CD4-positive, alpha-beta T cell treated with Interleukin-15 for 1 hour (primary cell): ENCODE results near the gene C17orf100.
A peak's percentile ranks its signal among the peaks of the same experiment; 100 is the strongest.

Experiments
- DNase-seq: peaks from one replicate; pipeline ENCODE4 v3.0.0-alpha.2; 2020

Gene C17orf100

DNA sequence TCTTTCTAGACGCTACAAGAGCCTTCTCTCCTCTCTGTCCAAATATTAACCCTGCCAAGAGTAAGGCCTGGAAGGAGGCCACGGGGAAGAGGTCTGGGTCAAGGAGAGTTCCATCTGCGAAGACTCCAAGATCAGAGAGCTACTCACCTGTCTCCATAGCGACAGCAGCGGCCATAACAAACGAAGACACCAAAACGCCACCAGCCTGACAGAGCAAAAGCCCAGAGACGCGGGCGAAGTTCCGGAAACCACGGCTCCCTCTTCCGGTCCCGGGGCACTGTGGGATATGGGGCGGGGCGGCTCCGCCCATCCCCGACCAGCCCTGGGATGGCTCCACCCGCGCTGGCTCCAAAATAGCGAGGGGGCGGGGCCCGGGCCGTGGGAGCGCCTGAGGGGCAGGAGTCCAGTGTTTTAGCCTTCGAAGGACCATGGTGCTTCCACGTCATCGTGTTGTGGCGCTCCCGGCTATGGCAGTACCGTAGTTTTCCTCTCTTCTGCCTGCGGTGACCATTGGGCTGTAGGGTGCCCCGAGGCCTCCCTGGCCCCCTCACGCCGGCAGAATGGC, at the start of gene C17orf100, which contains the start of gene MED31:
Gene C17orf100, plus strand, starts transcription at position 409 of the 565 bp plus-strand sequence. Its CDS starts 152 bp downstream, at position 561.
Gene MED31, minus strand, starts transcription at position 252 of the 565 bp plus-strand sequence. Its CDS starts 77 bp downstream, at position 175.
- peak; percentile 97 for DNase-seq

- DNase-seq: no peak
Measured at GRCh38 chr17:6602141-6602540, 49.4 kb upstream of the C17orf100 start.

GRCh38 chr17:6603744-6604325, 47.7 kb upstream of the C17orf100 start:
- DNase-seq: no peak

DNA sequence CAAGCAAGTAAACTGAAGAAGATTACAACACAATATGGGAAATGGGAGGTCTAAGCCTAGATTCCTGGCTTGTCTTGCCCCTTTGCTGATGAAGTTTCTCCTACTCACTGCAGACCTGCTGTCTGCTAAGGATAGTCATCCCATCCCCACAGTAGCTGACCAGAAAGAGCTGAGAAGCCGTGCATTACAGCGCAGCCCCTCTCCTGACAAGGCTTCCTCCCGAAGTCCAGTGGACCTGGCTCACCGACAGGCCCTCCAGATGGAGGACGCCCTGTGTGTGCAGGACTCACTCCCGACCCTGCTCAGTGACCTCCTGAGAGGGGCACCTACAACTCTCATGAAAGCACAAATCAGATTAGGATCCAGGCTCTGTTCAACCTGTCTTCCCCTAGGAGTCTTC, 46.4 kb upstream of the C17orf100 start:
- no peak for DNase-seq

DNA sequence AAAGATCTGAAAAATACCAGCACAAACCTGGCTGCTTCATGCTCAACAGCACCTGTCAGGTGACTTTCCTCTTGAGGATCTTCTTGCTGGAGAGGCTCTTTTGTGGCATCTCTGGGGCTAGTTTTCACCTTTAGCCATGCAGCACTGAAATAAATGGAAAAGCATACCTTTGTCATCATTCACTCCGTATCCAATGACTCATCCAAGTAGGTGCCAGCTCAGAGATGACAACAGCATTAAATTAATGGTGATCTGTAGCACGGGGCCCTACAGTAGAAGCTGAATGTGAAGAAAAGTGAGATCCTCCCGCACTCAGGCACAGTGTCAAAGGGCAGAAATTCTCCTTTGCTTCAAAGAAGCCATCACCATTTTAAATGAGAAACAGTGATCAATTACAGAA, 43.2 kb upstream of the C17orf100 start:
- no peak for DNase-seq

- no peak for DNase-seq
Measured at GRCh38 chr17:6610011-6610410, 41.6 kb upstream of the C17orf100 start.

GRCh38 chr17:6611231-6611630, 40.3 kb upstream of the C17orf100 start:
- DNase-seq: no peak

- no peak for DNase-seq
Measured at GRCh38 chr17:6623941-6624340, 27.6 kb upstream of the C17orf100 start.

DNA sequence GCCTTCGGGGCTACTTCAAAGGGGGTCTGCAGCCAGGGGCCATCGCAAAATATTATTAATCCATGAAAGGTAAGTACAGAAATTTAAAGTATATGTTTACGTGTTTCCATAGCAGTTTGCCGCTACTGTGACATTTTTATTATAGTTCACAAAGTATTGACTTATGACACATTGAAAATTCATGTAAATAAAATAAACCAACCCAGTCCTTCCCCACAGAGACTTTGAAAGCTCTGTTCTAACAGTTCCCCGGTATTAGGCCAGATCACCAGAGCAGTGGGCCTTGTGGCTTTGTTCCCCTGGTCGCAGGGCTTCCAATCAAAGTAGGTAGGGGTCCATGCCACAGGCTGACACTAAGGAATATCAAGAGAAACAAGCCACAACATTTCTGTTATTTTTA, 24.9 kb upstream of the C17orf100 start:
- no peak for DNase-seq

DNA sequence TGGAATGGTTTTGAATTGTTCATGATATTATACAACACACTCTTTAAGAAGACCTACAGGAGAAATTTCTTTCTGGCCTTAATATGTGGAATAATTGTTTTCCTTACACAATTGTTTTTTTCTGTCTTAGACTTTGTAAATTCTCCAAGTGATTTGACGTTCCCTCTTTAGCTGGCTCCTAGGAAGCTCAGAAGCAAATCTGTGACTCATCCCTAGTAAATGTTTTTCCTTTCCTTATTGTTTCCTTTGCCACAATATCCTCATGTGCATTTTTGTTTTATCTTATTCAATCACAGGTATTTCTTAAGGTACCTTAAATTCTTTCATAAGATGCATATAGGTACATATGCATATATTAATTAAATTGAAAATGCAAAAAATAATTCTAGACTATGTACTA, 24.5 kb upstream of the C17orf100 start:
- no peak for DNase-seq

DNA sequence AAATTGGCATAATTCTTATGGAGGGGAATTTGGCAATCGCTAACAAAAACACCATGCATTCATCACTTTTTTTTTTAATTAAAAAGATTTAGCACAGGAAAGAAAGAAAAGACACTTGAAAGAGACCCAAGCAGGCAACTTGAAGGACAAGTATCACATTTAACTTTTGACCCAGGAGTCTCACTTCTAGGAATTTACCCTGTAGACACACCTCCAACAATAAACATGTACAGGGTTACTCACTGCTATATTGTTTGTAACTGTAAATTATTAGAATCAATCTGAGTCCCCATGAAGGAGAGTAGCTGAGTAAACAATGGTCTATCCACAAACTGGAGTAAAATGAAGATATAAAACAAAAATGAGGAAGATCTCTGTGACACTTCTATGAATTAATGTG, 21.2 kb upstream of the C17orf100 start:
- DNase-seq: no peak

DNA sequence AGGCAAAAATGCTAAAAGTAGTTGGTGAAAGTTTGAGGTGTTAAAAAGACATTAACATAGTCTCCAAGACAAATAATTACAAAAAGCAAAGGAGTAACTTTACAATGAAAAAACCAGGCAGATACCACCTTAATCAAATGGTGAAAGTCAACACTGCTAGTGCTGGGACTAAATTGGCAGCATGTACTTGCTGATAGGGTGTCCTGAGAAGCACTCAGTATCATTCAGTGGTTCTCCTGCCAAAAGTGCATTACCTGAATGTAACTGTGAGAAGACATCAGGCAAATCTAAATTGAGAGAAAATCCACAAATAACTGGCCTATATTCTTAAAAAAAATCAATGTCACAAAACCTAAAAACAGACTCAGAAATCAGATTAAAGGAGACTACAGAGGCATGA, 19.0 kb upstream of the C17orf100 start:
- DNase-seq: no peak

GRCh38 chr17:6633263-6633662, 18.3 kb upstream of the C17orf100 start:
- DNase-seq: no peak

DNA sequence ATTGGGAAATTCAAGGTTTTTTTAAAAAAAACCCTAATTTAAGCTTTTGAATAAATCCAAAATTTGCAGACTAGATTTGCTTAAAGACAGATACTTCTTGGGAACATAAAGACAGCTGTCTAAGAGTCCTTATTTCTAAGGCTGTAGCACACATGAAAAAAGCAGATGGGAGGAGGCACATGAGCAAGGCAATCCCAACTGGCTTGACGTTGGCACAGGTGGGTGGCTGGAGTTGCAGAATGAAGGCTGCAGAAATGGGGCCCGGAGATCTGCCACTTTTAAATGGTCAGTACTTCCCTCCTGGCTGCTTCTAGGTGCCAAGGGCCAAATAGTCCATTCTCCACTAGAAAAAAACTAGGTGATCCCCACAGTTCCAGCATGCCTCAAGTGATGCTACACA, 15.5 kb upstream of the C17orf100 start:
- no peak for DNase-seq

GRCh38 chr17:6636616-6637457, 14.7 kb upstream of the C17orf100 start:
- no peak for DNase-seq

DNA sequence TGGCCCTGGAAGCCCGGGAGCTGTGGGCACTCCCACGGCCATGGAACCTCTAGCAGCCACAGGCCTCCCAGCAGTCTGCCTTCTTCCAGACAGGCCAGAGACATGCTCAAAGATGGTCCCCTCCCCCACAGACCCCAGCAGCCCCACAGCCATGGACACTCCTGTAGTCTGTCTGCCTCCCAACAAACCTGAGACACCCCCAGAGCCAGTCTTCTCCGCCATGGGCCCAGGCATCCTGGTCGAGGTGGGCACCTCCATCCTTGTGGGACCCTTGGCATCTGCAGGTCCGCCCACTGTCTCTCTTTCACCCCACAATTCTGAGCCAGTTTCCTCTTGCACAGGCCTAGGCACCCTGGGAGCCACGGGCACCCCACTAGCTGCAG, 14.1 kb upstream of the C17orf100 start:
- no peak for DNase-seq

DNA sequence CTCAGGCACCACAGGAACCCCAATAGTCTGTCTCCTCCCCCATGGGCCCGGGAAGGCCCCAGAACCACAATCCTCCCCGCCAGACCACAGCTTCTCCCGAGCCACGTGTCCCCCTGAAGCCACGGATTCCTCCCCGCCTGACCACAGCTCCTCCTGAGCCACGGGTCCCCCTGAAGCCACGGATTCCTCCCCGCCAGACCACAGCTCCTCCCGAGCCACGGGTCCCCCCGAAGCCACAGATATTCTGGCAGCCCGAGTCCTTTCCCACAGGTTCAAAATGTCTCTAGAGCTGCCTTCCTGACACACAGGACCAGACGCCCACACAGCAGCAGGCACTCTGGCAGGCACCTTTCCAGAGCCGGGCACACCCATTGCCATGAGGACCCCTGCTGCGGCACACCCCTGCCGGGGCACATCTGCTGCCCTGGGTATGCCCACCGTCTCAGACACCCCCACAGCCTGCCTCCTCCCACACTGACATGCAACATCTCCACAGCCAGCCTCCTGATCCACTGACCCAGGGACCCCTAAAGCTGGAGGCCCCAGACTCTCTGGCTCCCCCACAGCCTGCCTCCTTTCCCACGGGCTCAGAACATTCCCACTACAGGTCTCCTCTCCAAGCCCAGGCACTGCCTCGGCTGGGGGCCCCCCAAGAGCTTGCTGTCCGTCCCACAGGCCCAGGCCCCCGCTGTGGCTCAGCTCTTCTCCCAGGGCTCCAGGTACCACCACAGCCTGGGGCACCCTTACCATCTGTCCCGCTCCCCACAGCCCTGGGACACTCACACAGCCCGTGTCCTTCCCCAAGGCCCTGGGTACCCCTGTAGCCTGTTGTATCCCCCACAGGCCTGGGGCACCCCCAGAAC, 13.3 kb upstream of the C17orf100 start:
- DNase-seq: no peak

GRCh38 chr17:6639014-6639585, 12.5 kb upstream of the C17orf100 start:
- no peak for DNase-seq

DNA sequence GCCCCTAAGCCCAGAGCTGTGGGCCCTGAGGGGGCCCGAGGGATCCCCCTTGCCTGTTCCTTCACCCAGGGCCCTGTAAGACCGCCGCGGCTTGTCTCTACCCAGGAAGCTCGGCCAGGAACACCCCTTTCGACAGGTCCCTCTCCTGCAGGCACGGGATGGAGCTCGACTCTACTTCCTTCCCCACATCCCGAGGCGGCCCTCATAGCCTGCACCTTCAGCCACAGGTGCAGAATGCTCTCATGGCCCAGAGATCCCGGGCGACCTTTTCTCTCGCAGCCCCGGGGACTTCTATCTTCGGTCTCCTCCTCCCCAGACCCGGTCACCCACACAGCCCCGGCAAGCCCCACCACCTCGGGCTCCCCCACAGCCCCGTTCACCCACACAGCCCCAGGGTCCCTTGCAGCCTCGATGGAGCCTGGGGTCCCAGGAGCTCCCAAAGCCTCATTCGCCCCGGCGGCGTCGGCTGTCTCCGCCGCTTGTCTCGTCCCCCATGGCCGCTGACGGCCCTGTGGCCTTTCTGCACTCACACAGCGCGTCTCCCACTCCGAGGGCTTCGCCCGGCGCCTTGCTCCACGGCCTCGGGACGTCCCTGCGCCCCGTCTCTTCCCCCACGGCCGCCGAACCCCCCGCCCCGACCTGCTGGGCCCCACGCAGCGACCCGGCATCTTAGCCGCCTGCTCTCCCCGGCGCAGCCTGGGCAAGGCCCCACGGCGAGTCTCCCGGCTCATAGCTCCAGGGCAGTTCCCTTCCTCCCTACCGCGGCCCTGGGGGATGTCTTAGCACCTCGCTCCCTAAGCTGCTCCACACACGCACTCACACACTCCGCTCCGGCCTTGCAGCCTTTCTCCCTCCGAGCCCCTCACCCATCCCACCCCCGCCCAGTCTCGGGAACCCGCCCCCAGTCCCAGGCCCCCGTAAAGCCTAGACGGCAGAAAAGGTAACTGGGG, 11.7 kb upstream of the C17orf100 start:
- DNase-seq: no peak

DNA sequence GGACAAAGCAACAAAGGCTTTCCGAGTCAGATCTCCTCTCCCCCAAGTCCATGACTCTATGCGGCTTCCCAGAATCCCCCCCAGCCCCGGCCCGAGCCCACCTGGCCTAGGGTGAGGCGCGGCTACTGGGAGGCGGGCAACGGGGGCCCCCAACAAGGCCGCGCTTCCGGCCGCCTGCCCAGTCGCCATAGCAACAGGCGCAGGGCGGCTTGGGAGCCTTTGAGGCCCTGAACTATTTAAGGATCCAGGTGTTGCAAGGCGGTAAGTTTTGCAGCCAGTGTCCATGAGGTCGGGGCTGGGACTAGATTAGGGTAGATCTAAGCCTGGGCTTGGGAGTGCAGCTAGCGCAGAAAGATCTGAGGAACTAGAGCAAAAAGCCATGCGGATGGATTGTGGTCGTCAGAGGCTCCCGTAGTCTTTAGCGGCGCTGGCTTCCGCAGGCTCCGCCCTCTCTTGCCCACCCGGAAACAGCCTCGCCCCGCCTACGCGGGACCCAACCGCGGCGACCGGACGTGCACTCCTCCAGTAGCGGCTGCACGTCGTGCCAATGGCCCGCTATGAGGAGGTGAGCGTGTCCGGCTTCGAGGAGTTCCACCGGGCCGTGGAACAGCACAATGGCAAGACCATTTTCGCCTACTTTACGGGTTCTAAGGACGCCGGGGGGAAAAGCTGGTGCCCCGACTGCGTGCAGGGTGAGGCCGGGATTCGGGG, 10.9 kb upstream of the C17orf100 start, which contains the start of the genes KIAA0753 and TXNDC17:
Gene KIAA0753, minus strand, starts transcription at position 176 of the 711 bp plus-strand sequence. CDS start 5,608 bp downstream, outside the sequence.
Gene TXNDC17, plus strand, starts transcription at position 525 of the 711 bp plus-strand sequence. Its CDS starts 23 bp downstream, at position 548.
- peak; percentile 90 for DNase-seq
